HEK293T (cell line): ENCODE measurements around the gene MN1.

Source experiments
- CTCF ChIA-PET: fragments of 350-600 bp; formaldehyde crosslinking; extraction: SDS; loops from one replicate; lab custom pipeline; 2021; ENCODE audit warnings: antibody characterized with exemption, inconsistent platforms; lab: Yijun Ruan, JAX
- POLR2A ChIA-PET: fragments of 350-600 bp; formaldehyde crosslinking; extraction: SDS; loops from one replicate; lab custom pipeline; 2020; ENCODE audit warnings: antibody characterized with exemption, inconsistent platforms; lab: Yijun Ruan, JAX
- DNase-seq: peaks from one replicate; pipeline ENCODE4 v3.0.0; 2012; ENCODE audit warnings: mixed read lengths; ENCODE audit errors: extremely low spot score
- ARNT ChIP-seq: fragments of 450-650 bp; IDR thresholded peaks from 2 replicates; pipeline ENCODE4 v1.6.1; 2017; ENCODE audit warnings: mild to moderate bottlenecking
- BHLHE40 ChIP-seq: fragments of 450-650 bp; IDR thresholded peaks from 2 replicates; pipeline ENCODE4 v1.6.1; 2016; ENCODE audit warnings: mild to moderate bottlenecking, moderate library complexity, borderline replicate concordance
- CTBP1 ChIP-seq: fragments of 450-650 bp; IDR thresholded peaks from 2 replicates; pipeline ENCODE4 v1.6.1; 2016; ENCODE audit warnings: borderline replicate concordance
- ELF4 ChIP-seq: fragments of 450-650 bp; IDR thresholded peaks from 2 replicates; pipeline ENCODE4 v1.6.1; 2017; ENCODE audit warnings: antibody characterized with exemption
- FOXA1 ChIP-seq: fragments of 450-650 bp; IDR thresholded peaks from 2 replicates; pipeline ENCODE4 v1.6.1; 2016; ENCODE audit warnings: mild to moderate bottlenecking
- FOXK2 ChIP-seq: fragments of 450-650 bp; IDR thresholded peaks from 2 replicates; pipeline ENCODE4 v1.6.1; 2016; ENCODE audit warnings: mild to moderate bottlenecking
- FOXM1 ChIP-seq: fragments of 450-650 bp; IDR thresholded peaks from 2 replicates; pipeline ENCODE4 v1.6.1; 2017; ENCODE audit warnings: mild to moderate bottlenecking, borderline replicate concordance
- HDGF ChIP-seq: fragments of 450-650 bp; IDR thresholded peaks from 2 replicates; pipeline ENCODE4 v1.6.1; 2017; ENCODE audit warnings: antibody characterized with exemption, borderline replicate concordance
- L3MBTL2 ChIP-seq: fragments of 450-650 bp; conservative IDR thresholded peaks from 2 replicates; pipeline ENCODE4 v1.6.1; 2016; ENCODE audit warnings: mild to moderate bottlenecking
- LEF1 ChIP-seq: fragments of 450-650 bp; IDR thresholded peaks from 2 replicates; pipeline ENCODE4 v1.6.1; 2017; ENCODE audit warnings: mild to moderate bottlenecking, borderline replicate concordance
- NFRKB ChIP-seq: fragments of 450-650 bp; IDR thresholded peaks from 2 replicates; pipeline ENCODE4 v1.6.1; 2016; ENCODE audit warnings: mild to moderate bottlenecking, moderate library complexity
- PKNOX1 ChIP-seq: fragments of 450-650 bp; IDR thresholded peaks from 2 replicates; pipeline ENCODE4 v1.6.1; 2016
- SP1 ChIP-seq: fragments of 450-650 bp; IDR thresholded peaks from 2 replicates; pipeline ENCODE4 v1.6.1; 2017
- SUZ12 ChIP-seq: fragments of 450-650 bp; IDR thresholded peaks from 2 replicates; pipeline ENCODE4 v1.6.1; 2016; ENCODE audit warnings: mild to moderate bottlenecking
- TARDBP ChIP-seq: fragments of 450-650 bp; IDR thresholded peaks from 2 replicates; pipeline ENCODE4 v1.6.1; 2016
- ZNF384 ChIP-seq: fragments of 450-650 bp; IDR thresholded peaks from 2 replicates; pipeline ENCODE4 v1.6.1; 2016

The MN1 gene

GRCh38 chr22:27844656-27845591 is 43.4 kb upstream of the MN1 start:
- no peak for TF ChIP-seq TARDBP
- no peak for TF ChIP-seq ARNT
- no peak for TF ChIP-seq BHLHE40
- no peak for TF ChIP-seq SP1
- no peak for TF ChIP-seq CTBP1
- TF ChIP-seq FOXM1, result no peak
- TF ChIP-seq PKNOX1, result no peak
- no peak for TF ChIP-seq FOXK2
- no peak for TF ChIP-seq ELF4
- CTCF ChIA-PET, result no interaction called here
- POLR2A ChIA-PET, result no interaction called here
- no peak for DNase-seq

GRCh38 chr22:27844256-27844655 is 42.7 kb upstream of the MN1 start:
- TF ChIP-seq FOXK2 (no peak), SUZ12 (no peak), LEF1 (no peak), SP1 (no peak), TARDBP (no peak), BHLHE40 (no peak), L3MBTL2 (no peak), NFRKB (no peak), PKNOX1 (no peak), ARNT (no peak), CTBP1 (no peak), ELF4 (no peak), HDGF (no peak), FOXA1 (no peak), ZNF384 (no peak)
- ChIA-PET POLR2A (no interaction called here), CTCF (no interaction called here)

GRCh38 chr22:27843441-27843840 is 41.9 kb upstream of the MN1 start:
- ChIA-PET POLR2A (no interaction called here), CTCF (no interaction called here)
- no peak for DNase-seq
- TF ChIP-seq ZNF384 (no peak), FOXA1 (no peak), CTBP1 (no peak), BHLHE40 (no peak), SUZ12 (no peak), FOXK2 (no peak), L3MBTL2 (no peak), HDGF (no peak), ELF4 (no peak), NFRKB (no peak)

More at GRCh38 chr22:27844256-27844655, 42.7 kb upstream of the MN1 start:
- DNase-seq, result no peak

DNA sequence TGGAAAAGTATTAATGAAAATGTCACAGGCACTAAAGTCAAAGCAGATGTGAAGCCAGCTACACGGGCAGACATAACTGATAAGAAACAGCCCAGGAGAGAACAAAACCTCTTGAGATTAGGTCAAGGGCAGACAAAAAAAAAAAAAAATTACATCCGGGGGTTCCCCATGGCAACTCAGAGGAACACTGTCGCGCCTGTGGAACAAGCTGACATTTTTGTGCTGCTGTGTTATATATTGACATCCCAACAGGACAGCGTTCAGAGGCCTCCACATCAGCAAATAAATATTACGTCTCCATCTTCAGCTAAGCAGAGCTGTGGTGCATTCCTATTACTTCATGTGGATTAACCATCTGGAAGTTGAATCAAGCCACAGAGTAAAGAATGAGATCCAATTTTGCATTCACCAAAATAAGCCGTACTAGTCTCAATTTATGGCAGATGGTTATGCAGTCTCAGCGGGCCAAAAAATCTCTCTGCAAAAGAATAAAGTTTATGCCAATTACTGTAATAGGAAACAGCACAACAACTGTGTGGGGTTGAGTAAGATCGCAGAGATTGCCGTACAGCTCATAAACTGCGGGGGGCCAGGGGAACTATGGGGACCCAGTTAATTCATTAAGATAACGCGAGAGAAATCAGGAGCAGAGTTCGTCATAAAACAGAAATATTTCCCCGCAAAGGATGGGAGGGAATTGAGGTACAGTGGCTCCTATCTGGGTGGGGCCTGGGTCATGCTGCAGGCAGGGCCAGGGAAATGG is 41.3 kb upstream of the MN1 start:
- ChIA-PET POLR2A (no interaction called here), CTCF (no interaction called here)
- TF ChIP-seq SUZ12 (no peak), ZNF384 (no peak), TARDBP (no peak), FOXA1 (no peak), ARNT (no peak), CTBP1 (no peak), SP1 (no peak), BHLHE40 (no peak), NFRKB (no peak), PKNOX1 (no peak), FOXK2 (no peak), HDGF (no peak), ELF4 (no peak)
- DNase-seq, result no peak

DNA sequence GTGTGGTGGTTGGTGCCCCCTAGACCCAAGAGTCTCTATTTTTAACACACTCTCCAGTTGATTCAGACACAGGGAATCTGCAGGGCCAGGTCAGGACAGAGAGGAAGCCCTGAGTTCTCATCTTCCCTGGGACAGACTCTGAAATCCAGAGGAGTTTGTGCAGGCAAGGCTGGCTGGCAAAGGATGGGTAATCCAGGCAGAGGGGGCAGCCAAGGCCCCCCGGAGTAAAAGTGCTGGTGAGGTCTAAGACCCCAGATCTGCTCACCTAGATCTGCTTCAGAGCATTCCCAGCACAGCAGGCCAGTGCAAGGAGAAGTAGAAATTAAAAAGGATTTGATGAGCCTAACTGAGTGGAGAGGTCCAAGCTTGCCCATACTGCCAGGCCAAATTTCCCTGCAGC is 40.6 kb upstream of the MN1 start:
- CTCF ChIA-PET, result no interaction called here
- no peak for DNase-seq
- TF ChIP-seq ZNF384 (no peak), SUZ12 (no peak), PKNOX1 (no peak), FOXM1 (no peak), ELF4 (no peak), TARDBP (no peak), BHLHE40 (no peak), L3MBTL2 (no peak), ARNT (no peak)
- POLR2A ChIA-PET, result no interaction called here
